H9 (cell line): ENCODE measurements around the gene KDM4F. TPM values are rescaled to one million over a fixed set of nuclear protein-coding genes. Genes with fewer than 3 reads are reported as not detected.

Source experiments
- DNase-seq: peaks from one replicate; pipeline ENCODE4 v3.0.0-alpha.2; 2017
- H2AFZ ChIP-seq: one replicate; pipeline ENCODE4 v1.6.1; 2013; ENCODE audit warnings: mild to moderate bottlenecking, low read length, control low read depth, moderate library complexity
- H2AK5ac ChIP-seq: 2 replicates; pipeline ENCODE4 v1.6.1; 2013; ENCODE audit warnings: low read length, control low read depth, mixed read lengths; ENCODE audit not compliant: insufficient read length
- H2BK120ac ChIP-seq: one replicate; pipeline ENCODE4 v1.6.1; 2013; ENCODE audit warnings: low read depth, mild to moderate bottlenecking, low read length, control low read depth, inconsistent platforms; ENCODE audit not compliant: poor library complexity, severe bottlenecking
- H2BK12ac ChIP-seq: 2 replicates; pipeline ENCODE4 v1.6.1; 2013; ENCODE audit warnings: low read length, control low read depth, mixed read lengths, low read depth; ENCODE audit not compliant: insufficient read length
- H2BK15ac ChIP-seq: 2 replicates; pipeline ENCODE4 v1.6.1; 2013; ENCODE audit warnings: low read depth, low read length, control low read depth
- H2BK20ac ChIP-seq: one replicate; pipeline ENCODE4 v1.6.1; 2013; ENCODE audit warnings: low read depth, mild to moderate bottlenecking, low read length, control low read depth, inconsistent platforms; ENCODE audit not compliant: poor library complexity, severe bottlenecking
- H2BK5ac ChIP-seq: 2 replicates; pipeline ENCODE4 v1.6.1; 2013; ENCODE audit warnings: low read length, control low read depth, mixed read lengths; ENCODE audit not compliant: insufficient read length
- H3K14ac ChIP-seq: 2 replicates; pipeline ENCODE4 v1.6.1; 2013; ENCODE audit warnings: low read length, control low read depth; ENCODE audit not compliant: insufficient read depth
- H3K18ac ChIP-seq: 2 replicates; pipeline ENCODE4 v1.6.1; 2013; ENCODE audit warnings: low read depth, mild to moderate bottlenecking, mixed read lengths, low read length, control low read depth; ENCODE audit not compliant: insufficient read length
- H3K23ac ChIP-seq: 2 replicates; pipeline ENCODE4 v1.6.1; 2013; ENCODE audit warnings: low read length, control low read depth, mixed read lengths, low read depth; ENCODE audit not compliant: insufficient read length
- H3K23me2 ChIP-seq: 2 replicates; pipeline ENCODE4 v1.6.1; 2013; ENCODE audit warnings: low read depth, mild to moderate bottlenecking, mixed read lengths, low read length, control low read depth; ENCODE audit not compliant: insufficient read length, poor library complexity, severe bottlenecking
- H3K27ac ChIP-seq: 2 replicates; pipeline ENCODE4 v1.5.1; 2013; ENCODE audit warnings: low read length, control low read depth, mixed read lengths, low read depth; ENCODE audit not compliant: insufficient read length
- H3K27me3 ChIP-seq: 2 replicates; pipeline ENCODE4 v1.6.1; 2013; ENCODE audit warnings: low read length, control low read depth, inconsistent platforms; ENCODE audit not compliant: insufficient read depth
- H3K4ac ChIP-seq: 2 replicates; pipeline ENCODE4 v1.6.1; 2013; ENCODE audit warnings: low read depth, mild to moderate bottlenecking, control low read depth, inconsistent platforms, low read length, moderate library complexity
- H3K4me1 ChIP-seq: 2 replicates; pipeline ENCODE4 v1.6.1; 2013; ENCODE audit warnings: low read length, control low read depth, inconsistent platforms; ENCODE audit not compliant: insufficient read depth
- H3K4me2 ChIP-seq: 2 replicates; pipeline ENCODE4 v1.6.1; 2013; ENCODE audit warnings: low read length, control low read depth, mixed read lengths; ENCODE audit not compliant: insufficient read length, insufficient read depth
- H3K56ac ChIP-seq: 2 replicates; pipeline ENCODE4 v1.6.1; 2013; ENCODE audit warnings: low read depth, mild to moderate bottlenecking, mixed read lengths, low read length, control low read depth; ENCODE audit not compliant: insufficient read length
- H3K79me1 ChIP-seq: 2 replicates; pipeline ENCODE4 v1.6.1; 2013; ENCODE audit warnings: low read depth, mild to moderate bottlenecking, moderate library complexity, low read length, control low read depth, inconsistent platforms; ENCODE audit not compliant: insufficient read depth, poor library complexity, severe bottlenecking
- H3K79me2 ChIP-seq: 2 replicates; pipeline ENCODE4 v1.6.1; 2013; ENCODE audit warnings: low read length, control low read depth, inconsistent platforms; ENCODE audit not compliant: insufficient read depth
- H3K9ac ChIP-seq: 2 replicates; pipeline ENCODE4 v1.6.1; 2013; ENCODE audit warnings: low read length, control low read depth, mixed read lengths; ENCODE audit not compliant: insufficient read length; ENCODE audit errors: extremely low read depth
- H3K9me3 ChIP-seq: one replicate; pipeline ENCODE4 v1.6.1; 2013; ENCODE audit warnings: low read depth, low read length, inconsistent platforms; ENCODE audit not compliant: control insufficient read depth
- H3T11ph ChIP-seq: one replicate; pipeline ENCODE4 v1.6.1; 2013; ENCODE audit warnings: mild to moderate bottlenecking, low read length, control low read depth, inconsistent platforms
- H4K20me1 ChIP-seq: one replicate; pipeline ENCODE4 v1.6.1; 2013; ENCODE audit not compliant: control insufficient read depth, insufficient read length, insufficient read depth
- H4K5ac ChIP-seq: 2 replicates; pipeline ENCODE4 v1.6.1; 2013; ENCODE audit warnings: low read depth, mild to moderate bottlenecking, mixed read lengths, low read length, control low read depth; ENCODE audit not compliant: insufficient read length
- H4K8ac ChIP-seq: replicated peaks from 2 replicates; pipeline ENCODE4 v1.6.1; 2013; ENCODE audit warnings: low read length, control low read depth, mixed read lengths, low read depth; ENCODE audit not compliant: insufficient read length
- H4K91ac ChIP-seq: 2 replicates; pipeline ENCODE4 v1.6.1; 2013; ENCODE audit warnings: low read depth, mild to moderate bottlenecking, moderate library complexity, mixed read lengths, low read length, control low read depth; ENCODE audit not compliant: insufficient read length
- H3K27ac Mint-ChIP-seq, 3 experiments: 2 replicates in 2 of 3; 3 replicates in 1 of 3; pipeline ENCODE4 v1.8.0; 2020 to 2021; ENCODE audit warnings: mixed read lengths in 3 of 3, mild to moderate bottlenecking in 1 of 3, moderate library complexity in 1 of 3
- H3K27me3 Mint-ChIP-seq: 2 replicates; pipeline ENCODE4 v1.8.0; 2021; ENCODE audit warnings: low read depth, mild to moderate bottlenecking, moderate library complexity, mixed read lengths
- H3K36me3 Mint-ChIP-seq, 3 experiments: 2 replicates in 2 of 3; 3 replicates in 1 of 3; pipeline ENCODE4 v1.8.0; 2020 to 2021; ENCODE audit warnings: low read depth in 3 of 3, mixed read lengths in 3 of 3; ENCODE audit not compliant: insufficient read depth in 1 of 3
- H3K4me1 Mint-ChIP-seq, 2 experiments: 2 replicates each; pipeline ENCODE4 v1.8.0; 2020; ENCODE audit warnings: mixed read lengths in 2 of 2
- H3K4me3 Mint-ChIP-seq, 2 experiments: 2 replicates in 1 of 2; 3 replicates in 1 of 2; pipeline ENCODE4 v1.8.0; 2020 to 2021; ENCODE audit warnings: mild to moderate bottlenecking in 2 of 2, mixed read lengths in 2 of 2, moderate library complexity in 1 of 2
- H3K9me3 Mint-ChIP-seq, 2 experiments: 2 replicates in 1 of 2; 3 replicates in 1 of 2; pipeline ENCODE4 v1.8.0; 2020; ENCODE audit warnings: mild to moderate bottlenecking in 2 of 2, mixed read lengths in 2 of 2, moderate library complexity in 1 of 2
- CTCF ChIP-seq: fragments of 200-600 bp; sonication (generic); conservative IDR thresholded peaks from 3 replicates; pipeline ENCODE4 v1.8.0; 2021; ENCODE audit warnings: antibody characterized with exemption, mild to moderate bottlenecking
- WGBS: extraction: QIAGEN DNeasy Blood & Tissue Kit; methylation state at CpG from one replicate; pipeline ENCODE4 v1.1.7; 2013; ENCODE audit warnings: missing lambda C conversion rate, low lambda C conversion rate, mixed read lengths; ENCODE audit not compliant: insufficient read length; ENCODE audit errors: extremely low coverage; 5-methylcytosine and 5-hydroxymethylcytosine counted together
- total RNA-seq: library from RNA; stranded (reverse); gene quantifications from 2 replicates; pipeline ENCODE4 v1.2.1, GENCODE V29; 2021

The KDM4F gene
- total RNA-seq, 1 experiment from 2014 or later, result not detected

- Histone ChIP-seq H3K18ac (no peak overlapping the region), H3K27ac (no peak overlapping the region), H4K91ac (no peak overlapping the region), H2AFZ (no peak overlapping the region), H3K23me2 (no peaks in the 10 kb centered on the region), H3K79me1 (no peaks in the 10 kb centered on the region), H3K4me2 (no peak overlapping the region), H3K4me1 (no peaks in the 10 kb centered on the region), H3T11ph (no peak overlapping the region), H2BK5ac (no peak overlapping the region), H4K20me1 (no peaks in the 10 kb centered on the region), H4K5ac (no peak overlapping the region), H3K4ac (no peak overlapping the region), H3K27me3 (no peaks in the 10 kb centered on the region), H3K23ac (no peak overlapping the region), H3K56ac (no peak overlapping the region), H2BK15ac (no peak overlapping the region), H2AK5ac (no peak overlapping the region), H3K9me3 (no peaks in the 10 kb centered on the region), H2BK120ac (no peak overlapping the region), H2BK20ac (no peak overlapping the region), H3K79me2 (no peaks in the 10 kb centered on the region), H2BK12ac (no peak overlapping the region), H4K8ac (no peak overlapping the region), H3K14ac (no peak overlapping the region), H3K9ac (no peak overlapping the region)
- no peaks in the 10 kb centered on the region for H3K9me3 Mint-ChIP-seq
- H3K4me3 Mint-ChIP-seq, result no peak overlapping the region
- H3K36me3 Mint-ChIP-seq, result no peaks in the 10 kb centered on the region
- TF ChIP-seq CTCF, result no peak
- H3K4me1 Mint-ChIP-seq, result peaks cover 0 to 5% of the 10 kb centered on the region in 2 experiments; a peak in 2 of 4 replicates
- no peak for DNase-seq
- no peak overlapping the region for H3K27ac Mint-ChIP-seq
- H3K27me3 Mint-ChIP-seq, result peaks cover 4% of the 10 kb centered on the region; the same call in 1 of the 2 replicates
- WGBS, result no CpG with 5 or more reads among the region's 1 CpG
Observed at GRCh38 chr11:95076416-95076815, 27.2 kb downstream of the KDM4F start.
